ENCODE results near the gene PFN2.
"Not testable (repeated sequence)": the region's sequence is repeated elsewhere in the genome, so short reads cannot be mapped to it uniquely, and the experiment has no call there.

PFN2 gene

GRCh38 chr3:149983628-149984027 is 12.9 kb upstream of the PFN2 start:
- TF ChIP-seq EZH2phosphoT487 (IDR thresholded peaks at IDR 0.05; ENCODE audit: borderline replicate concordance) (no peak), CTCF (conservative IDR thresholded peaks at IDR 0.05; ENCODE audit: low read length) (no peak)
- Histone ChIP-seq H3K4me2 (ENCODE audit: low read depth, low read length, poor library complexity, severe bottlenecking) (no peak overlapping the region), H3K36me3 (ENCODE audit: insufficient read depth, low read length) (no peaks in the 10 kb centered on the region), H3K4me1 (ENCODE audit: insufficient read depth, low read length, poor library complexity, severe bottlenecking) (no peaks in the 10 kb centered on the region), H3K9me2 (replicated peaks; ENCODE audit: low read depth, low read length) (no peaks in the 10 kb centered on the region), H3K4me3 (ENCODE audit: low read length, poor library complexity, severe bottlenecking) (no peak overlapping the region), H3K27me3 (ENCODE audit: insufficient read depth, low read length, poor library complexity, severe bottlenecking) (no peaks in the 10 kb centered on the region), H3K9me3 (ENCODE audit: insufficient read depth, low read depth, low read length) (no peaks in the 10 kb centered on the region), H3K9ac (ENCODE audit: low read depth, low read length, poor library complexity, severe bottlenecking) (no peak overlapping the region), H3F3A (ENCODE audit: low read depth) (no peaks in the 10 kb centered on the region), H2AFZ (ENCODE audit: low read length) (no peak overlapping the region), H3K79me2 (ENCODE audit: insufficient read depth, low read length) (no peaks in the 10 kb centered on the region), H4K20me1 (ENCODE audit: insufficient read depth, low read length, poor library complexity, severe bottlenecking) (no peaks in the 10 kb centered on the region)

- H3K4me1 ChIP-seq (ENCODE audit: insufficient read depth, low read length, poor library complexity, severe bottlenecking); H3F3A ChIP-seq (ENCODE audit: low read depth); H3K9ac ChIP-seq (ENCODE audit: low read depth, low read length, poor library complexity, severe bottlenecking); H3K36me3 ChIP-seq (ENCODE audit: insufficient read depth, low read length); H2AFZ ChIP-seq (ENCODE audit: low read length); H4K20me1 ChIP-seq (ENCODE audit: insufficient read depth, low read length, poor library complexity, severe bottlenecking); H3K4me3 ChIP-seq (ENCODE audit: low read length, poor library complexity, severe bottlenecking); H3K9me2 ChIP-seq (replicated peaks; ENCODE audit: low read depth, low read length); H3K4me2 ChIP-seq (ENCODE audit: low read depth, low read length, poor library complexity, severe bottlenecking); H3K79me2 ChIP-seq (ENCODE audit: insufficient read depth, low read length); H3K9me3 ChIP-seq (ENCODE audit: insufficient read depth, low read depth, low read length); H3K27me3 ChIP-seq (ENCODE audit: insufficient read depth, low read length, poor library complexity, severe bottlenecking): not testable (repeated sequence)
Measured at GRCh38 chr3:149983053-149983452, 12.4 kb upstream of the PFN2 start.

- not testable (repeated sequence) for H3K79me2 ChIP-seq (ENCODE audit: insufficient read depth, low read length); H3K9me2 ChIP-seq (replicated peaks; ENCODE audit: low read depth, low read length); H3F3A ChIP-seq (ENCODE audit: low read depth); H3K9me3 ChIP-seq (ENCODE audit: insufficient read depth, low read depth, low read length); H3K27me3 ChIP-seq (ENCODE audit: insufficient read depth, low read length, poor library complexity, severe bottlenecking); H2AFZ ChIP-seq (ENCODE audit: low read length); H3K36me3 ChIP-seq (ENCODE audit: insufficient read depth, low read length); H3K9ac ChIP-seq (ENCODE audit: low read depth, low read length, poor library complexity, severe bottlenecking); H4K20me1 ChIP-seq (ENCODE audit: insufficient read depth, low read length, poor library complexity, severe bottlenecking); H3K4me3 ChIP-seq (ENCODE audit: low read length, poor library complexity, severe bottlenecking); H3K4me2 ChIP-seq (ENCODE audit: low read depth, low read length, poor library complexity, severe bottlenecking); H3K4me1 ChIP-seq (ENCODE audit: insufficient read depth, low read length, poor library complexity, severe bottlenecking)
Measured at GRCh38 chr3:149981979-149982378, 11.3 kb upstream of the PFN2 start.

GRCh38 chr3:149977386-149977785 is 6.7 kb upstream of the PFN2 start:
- 0 out of 2 replicates have a peak, but pooled peaks cover 5% of the 10 kb centered on the region for H3F3A ChIP-seq (ENCODE audit: low read depth)
- H3K36me3 ChIP-seq (ENCODE audit: insufficient read depth, low read length): no peaks in the 10 kb centered on the region
- no peak overlapping the region for H3K4me3 ChIP-seq (ENCODE audit: low read length, poor library complexity, severe bottlenecking)
- H3K4me2 ChIP-seq (ENCODE audit: low read depth, low read length, poor library complexity, severe bottlenecking): no peak overlapping the region
- H3K9me2 ChIP-seq (replicated peaks; ENCODE audit: low read depth, low read length): no peaks in the 10 kb centered on the region
- H3K27me3 ChIP-seq (ENCODE audit: insufficient read depth, low read length, poor library complexity, severe bottlenecking): no peaks in the 10 kb centered on the region
- H3K9ac ChIP-seq (ENCODE audit: low read depth, low read length, poor library complexity, severe bottlenecking): no peak overlapping the region
- H3K79me2 ChIP-seq (ENCODE audit: insufficient read depth, low read length): no peaks in the 10 kb centered on the region
- no peaks in the 10 kb centered on the region for H3K9me3 ChIP-seq (ENCODE audit: insufficient read depth, low read depth, low read length)
- H3K4me1 ChIP-seq (ENCODE audit: insufficient read depth, low read length, poor library complexity, severe bottlenecking): no peaks in the 10 kb centered on the region
- H4K20me1 ChIP-seq (ENCODE audit: insufficient read depth, low read length, poor library complexity, severe bottlenecking): no peaks in the 10 kb centered on the region
- TF ChIP-seq CTCF (conservative IDR thresholded peaks at IDR 0.05; ENCODE audit: low read length): no peak
- TF ChIP-seq EZH2phosphoT487 (IDR thresholded peaks at IDR 0.05; ENCODE audit: borderline replicate concordance): no peak
- H2AFZ ChIP-seq (ENCODE audit: low read length): no peak overlapping the region

Data from Loucy (cell line).